ENCODE results near the gene TTI1.

Gene TTI1

GRCh38 chr20:38043512-38044300 lies 10.4 kb upstream of the TTI1 start:
- Histone ChIP-seq H3K9me3 (no peaks in the 10 kb centered on the region), H3K4me1 (ENCODE audit: control insufficient read depth in 1 of 2, insufficient read depth in 1 of 2, low read depth in 1 of 2, low read length in 1 of 2) (no peaks in the 10 kb centered on the region), H3K27ac (no peak overlapping the region), H3K4me3 (ENCODE audit: low read depth in 1 of 2, low read length in 1 of 2) (no peak overlapping the region), H3K36me3 (peaks cover 70% of the 10 kb centered on the region), H3K27me3 (no peaks in the 10 kb centered on the region)
- TF ChIP-seq CTCF (IDR thresholded peaks at IDR 0.05): no peak

- Histone ChIP-seq H3K27me3 (no peaks in the 10 kb centered on the region), H3K4me1 (ENCODE audit: control insufficient read depth in 1 of 2, insufficient read depth in 1 of 2, low read depth in 1 of 2, low read length in 1 of 2) (peaks cover 0 to 9% of the 10 kb centered on the region in 2 experiments), H3K9me3 (no peaks in the 10 kb centered on the region), H3K36me3 (peaks cover 58% of the 10 kb centered on the region), H3K4me3 (ENCODE audit: low read depth in 1 of 2, low read length in 1 of 2) (no peak overlapping the region), H3K27ac (no peak overlapping the region)
- TF ChIP-seq CTCF (IDR thresholded peaks at IDR 0.05): no peak
Measured at GRCh38 chr20:38040276-38040675, 7.0 kb upstream of the TTI1 start.

GRCh38 chr20:38036366-38036765 lies 3.1 kb upstream of the TTI1 start:
- Histone ChIP-seq H3K4me3 (ENCODE audit: low read depth in 1 of 2, low read length in 1 of 2) (no peak overlapping the region), H3K9me3 (no peaks in the 10 kb centered on the region), H3K27ac (no peak overlapping the region), H3K36me3 (peaks cover 23% of the 10 kb centered on the region), H3K4me1 (ENCODE audit: control insufficient read depth in 1 of 2, insufficient read depth in 1 of 2, low read depth in 1 of 2, low read length in 1 of 2) (peaks cover 26 to 39% of the 10 kb centered on the region in 2 experiments), H3K27me3 (no peaks in the 10 kb centered on the region)
- TF ChIP-seq CTCF (IDR thresholded peaks at IDR 0.05): no peak

- Histone ChIP-seq H3K27ac (peak overlapping the region; percentile 96), H3K4me1 (ENCODE audit: control insufficient read depth in 1 of 2, insufficient read depth in 1 of 2, low read depth in 1 of 2, low read length in 1 of 2) (peaks cover 26 to 39% of the 10 kb centered on the region in 2 experiments), H3K27me3 (no peaks in the 10 kb centered on the region), H3K4me3 (ENCODE audit: low read depth in 1 of 2, low read length in 1 of 2) (no peak overlapping the region), H3K36me3 (peaks cover 17% of the 10 kb centered on the region), H3K9me3 (no peaks in the 10 kb centered on the region)
- no peak for TF ChIP-seq CTCF (IDR thresholded peaks at IDR 0.05)
Measured at GRCh38 chr20:38034961-38035360, 1.7 kb upstream of the TTI1 start.

GRCh38 chr20:38034108-38034649 lies 923 bp upstream of the TTI1 start:
- no peak for TF ChIP-seq CTCF (IDR thresholded peaks at IDR 0.05)
- Histone ChIP-seq H3K36me3 (peaks cover 13% of the 10 kb centered on the region), H3K27ac (peak overlapping the region; percentile 96), H3K4me1 (ENCODE audit: control insufficient read depth in 1 of 2, insufficient read depth in 1 of 2, low read depth in 1 of 2, low read length in 1 of 2) (peaks cover 26 to 39% of the 10 kb centered on the region in 2 experiments), H3K9me3 (no peaks in the 10 kb centered on the region), H3K27me3 (no peaks in the 10 kb centered on the region), H3K4me3 (ENCODE audit: low read depth in 1 of 2, low read length in 1 of 2) (peak overlapping the region; percentile 93 to 96)

Data from neutrophil (primary cell).